HCT116 (cell line): ENCODE data around the gene EWSR1. TPM values are rescaled to one million over a fixed set of nuclear protein-coding genes. Genes with fewer than 3 reads are reported as not detected.

ENCODE experiments used
- ATAC-seq: fragments of 200-7000 bp; cut with Tn5 transposase; 2 replicates; pipeline ENCODE4 v1.9.1; 2020; ENCODE audit warnings: mild to moderate bottlenecking, moderate library complexity
- BruUV-seq: library from RNA; stranded (reverse); fragments of 400-500 nt; replicated peaks from 2 replicates; lab custom pipeline; 2021; lab: Mats Ljungman, UMichigan
- CTCF ChIA-PET: fragments of 300-600 bp; sonication (Branson Sonifier 250); formaldehyde crosslinking; loops from one replicate; lab custom pipeline; 2021; ENCODE audit warnings: antibody characterized with exemption; lab: Charles Lee
- POLR2A ChIA-PET: fragments of 300-600, 350-600 bp; sonication (Branson Sonifier 250); formaldehyde crosslinking; loops from one replicate; lab custom pipeline; 2021; ENCODE audit warnings: antibody characterized with exemption; lab: Charles Lee
- RAD21 ChIA-PET, 2 experiments: fragments of 300-600 bp; sonication (Branson Sonifier 250); formaldehyde crosslinking; loops; one replicate each; lab custom pipeline; 2023; ENCODE audit warnings: low total read pairs in 2 of 2; ENCODE audit not compliant: uncharacterized antibody in 2 of 2, unreplicated experiment in 2 of 2, low non-redundant PET in 1 of 2; lab: Charles Lee
- DNase-seq: peaks from one replicate; pipeline ENCODE4 v3.0.0-alpha.2; 2010; ENCODE audit warnings: low read depth, low spot score
- H2AFZ ChIP-seq: fragments of 200-600 bp; shearing (Covaris generic), sonication (generic); 2 replicates; pipeline ENCODE4 v1.6.1; 2017; ENCODE audit warnings: low read depth, mixed run types, mixed read lengths, antibody characterized with exemption, low read length; ENCODE audit not compliant: poor library complexity, severe bottlenecking
- H3K27ac ChIP-seq: 2 replicates; pipeline ENCODE4 v1.5.1; 2012; ENCODE audit warnings: low read depth, low read length
- H3K27me3 ChIP-seq: fragments of 200-600 bp; sonication (generic); 2 replicates; pipeline ENCODE4 v1.6.1; 2016; ENCODE audit warnings: mixed run types, low read length, mixed read lengths; ENCODE audit not compliant: insufficient read depth
- H3K36me3 ChIP-seq, 2 experiments: fragments of 200-500 bp in 1 of 2; fragments of 200-600 bp in 1 of 2; sonication (Bioruptor generic) in 1 of 2; sonication (generic) in 1 of 2; 2 replicates each; pipeline versions ENCODE4 v1.5.1 to v1.6.1; 2014 to 2016; ENCODE audit warnings: low read length in 2 of 2, inconsistent platforms in 1 of 2, mixed read lengths in 1 of 2, mixed run types in 1 of 2; ENCODE audit not compliant: insufficient read depth in 2 of 2, control insufficient read depth in 1 of 2
- H3K4me1 ChIP-seq, 2 experiments: fragments of 200-600 bp in 1 of 2; sonication (generic) in 1 of 2; 2 replicates each; pipeline versions ENCODE4 v1.5.1 to v1.6.1; 2012 to 2017; ENCODE audit warnings: low read length in 2 of 2, inconsistent platforms in 1 of 2, mild to moderate bottlenecking in 1 of 2, mixed read lengths in 1 of 2, mixed run types in 1 of 2, moderate library complexity in 1 of 2; ENCODE audit not compliant: insufficient read depth in 2 of 2, control insufficient read depth in 1 of 2
- H3K4me2 ChIP-seq: fragments of 200-600 bp; sonication (generic); 2 replicates; pipeline ENCODE4 v1.6.1; 2017; ENCODE audit warnings: mixed run types, low read length, mixed read lengths
- H3K4me3 ChIP-seq, 2 experiments: fragments of 200-600 bp in 1 of 2; sonication (generic) in 1 of 2; replicated peaks in 1 of 2; 2 replicates each; pipeline ENCODE4 v1.5.1; 2011 to 2016; ENCODE audit warnings: low read length in 2 of 2, control low read depth in 1 of 2, low read depth in 1 of 2, mild to moderate bottlenecking in 1 of 2, mixed read lengths in 1 of 2, mixed run types in 1 of 2
- H3K79me2 ChIP-seq: fragments of 200-600 bp; sonication (generic); 2 replicates; pipeline ENCODE4 v1.6.1; 2017; ENCODE audit warnings: mild to moderate bottlenecking, mixed run types, low read length, moderate library complexity, mixed read lengths; ENCODE audit not compliant: insufficient read depth
- H3K9ac ChIP-seq: fragments of 200-600 bp; sonication (generic); 2 replicates; pipeline ENCODE4 v1.6.1; 2016; ENCODE audit warnings: low read length, mixed read lengths
- H3K9me2 ChIP-seq: fragments of 200-600 bp; sonication (generic), shearing (Covaris generic); 2 replicates; pipeline ENCODE4 v1.6.1; 2017; ENCODE audit warnings: mixed run types, mild to moderate bottlenecking, moderate library complexity; ENCODE audit not compliant: insufficient read depth
- H3K9me3 ChIP-seq, 2 experiments: fragments of 200-500 bp in 1 of 2; fragments of 200-600 bp in 1 of 2; sonication (Bioruptor generic) in 1 of 2; sonication (generic) in 1 of 2; 2 replicates each; pipeline ENCODE4 v1.6.1; 2014 to 2017; ENCODE audit warnings: low read length in 2 of 2, mixed read lengths in 2 of 2, inconsistent platforms in 1 of 2, low read depth in 1 of 2, mild to moderate bottlenecking in 1 of 2, mixed run types in 1 of 2, moderate library complexity in 1 of 2; ENCODE audit not compliant: control insufficient read depth in 1 of 2, insufficient read depth in 1 of 2
- H4K20me1 ChIP-seq: fragments of 200-600 bp; sonication (generic), shearing (Covaris generic); 2 replicates; pipeline ENCODE4 v1.6.1; 2017; ENCODE audit warnings: mixed run types, mild to moderate bottlenecking, moderate library complexity; ENCODE audit not compliant: insufficient read depth
- CBX3 ChIP-seq: IDR thresholded peaks from 2 replicates; pipeline ENCODE4 v1.6.1; 2012; ENCODE audit warnings: low read depth
- EGR1 ChIP-seq: IDR thresholded peaks from 2 replicates; pipeline ENCODE4 v1.6.1; 2012; ENCODE audit warnings: low read depth
- EZH2 ChIP-seq: fragments of 200-600 bp; sonication (generic); IDR thresholded peaks from 2 replicates; pipeline ENCODE4 v1.6.1; 2017; ENCODE audit warnings: antibody characterized with exemption, mixed run types
- FOSL1 ChIP-seq: IDR thresholded peaks from 2 replicates; pipeline ENCODE4 v1.6.1; 2012; ENCODE audit warnings: low read depth
- POLR2A ChIP-seq: IDR thresholded peaks from 2 replicates; pipeline ENCODE4 v1.7.0; 2011; ENCODE audit warnings: borderline replicate concordance; ENCODE audit not compliant: insufficient read depth, insufficient read length; ENCODE audit errors: extremely low read depth
- SIN3A ChIP-seq: IDR thresholded peaks from 2 replicates; pipeline ENCODE4 v1.6.1; 2012; ENCODE audit warnings: low read depth
- YY1 ChIP-seq: IDR thresholded peaks from 2 replicates; pipeline ENCODE4 v1.6.1; 2011; ENCODE audit warnings: low read length, low read depth, moderate library complexity, mild to moderate bottlenecking; ENCODE audit not compliant: insufficient replicate concordance; ENCODE audit errors: extremely low read depth
- intact Hi-C: fragments of 100-400 bp; cut with micrococcal nuclease; formaldehyde crosslinking; loops from 2 replicates; pipeline ENCODE4 v1.10.0; 2022
- total RNA-seq: library from RNA; stranded (reverse); gene quantifications from one replicate; pipeline ENCODE4 v1.2.1, GENCODE V29; 2021; ENCODE audit not compliant: unreplicated experiment
- TF ChIP-seq, protein P1 (sequence below): IDR thresholded peaks from 2 replicates; pipeline ENCODE4 v1.6.1; 2012
- TF ChIP-seq, protein P2 (sequence below): IDR thresholded peaks from 2 replicates; pipeline ENCODE4 v1.6.1; 2011; ENCODE audit warnings: mild to moderate bottlenecking, low read length, moderate library complexity; ENCODE audit not compliant: insufficient replicate concordance; ENCODE audit errors: extremely low read depth

The EWSR1 gene
- total RNA-seq, 1 experiment from 2014 or later = 335 TPM

DNA sequence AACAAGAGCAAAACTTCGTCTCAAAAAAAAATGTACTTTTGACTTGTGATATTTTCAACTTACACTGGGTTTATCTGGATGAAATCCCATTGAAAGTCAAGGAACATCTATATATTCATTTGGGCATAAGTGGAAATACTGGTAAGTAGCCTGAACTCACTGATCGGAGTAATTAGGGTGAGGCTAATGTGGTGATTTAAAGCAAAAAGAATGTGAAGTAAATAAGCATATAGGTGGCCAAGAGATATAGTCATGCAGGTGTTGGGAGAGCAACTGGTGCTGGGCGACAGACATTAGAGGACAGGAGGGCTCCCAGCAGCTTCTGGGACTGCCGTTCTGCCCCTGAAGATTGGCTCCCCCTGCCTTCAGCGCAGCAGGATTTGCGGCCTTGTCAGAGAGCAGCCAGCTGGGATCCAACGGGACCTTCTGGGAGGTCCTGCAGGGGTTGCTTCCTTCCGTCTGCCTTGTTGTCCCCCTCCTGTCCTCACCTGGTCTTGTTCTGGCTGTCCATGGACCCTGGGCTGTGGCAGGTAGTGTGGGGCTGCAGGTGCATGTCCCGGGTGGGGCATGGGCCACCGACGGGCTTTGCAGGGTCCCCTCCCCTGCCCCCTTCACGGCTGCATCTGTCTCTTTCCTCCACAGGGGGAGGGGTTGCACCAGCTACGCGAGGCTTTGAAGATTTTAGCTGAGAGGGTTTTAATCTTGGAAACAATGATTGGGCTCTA is 14.3 kb upstream of the EWSR1 start:
- Histone ChIP-seq H3K79me2 (no peaks in the 10 kb centered on the region), H3K9me3 (no peaks in the 10 kb centered on the region), H3K9me2 (no peaks in the 10 kb centered on the region), H3K36me3 (no peaks in the 10 kb centered on the region), H3K9ac (no peak overlapping the region), H3K4me2 (no peak overlapping the region), H2AFZ (no peak overlapping the region), H3K27me3 (no peaks in the 10 kb centered on the region), H3K4me1 (no peaks in the 10 kb centered on the region; a peak in 1 of 4 replicates), H3K27ac (no peak overlapping the region), H3K4me3 (no peak overlapping the region), H4K20me1 (no peaks in the 10 kb centered on the region)
- ChIA-PET POLR2A (no interaction called here), RAD21 (no interaction called here), CTCF (interaction anchor here (1.4 kb wide), 1 partner anchor 8 kb away, joined by 3 read pairs; no protein-coding TSS in a partner anchor)
- no peak for TF ChIP-seq EGR1
- no peak for TF ChIP-seq CBX3
- TF ChIP-seq FOSL1 = no peak
- no peak for TF ChIP-seq YY1
- TF ChIP-seq, protein P1, sequence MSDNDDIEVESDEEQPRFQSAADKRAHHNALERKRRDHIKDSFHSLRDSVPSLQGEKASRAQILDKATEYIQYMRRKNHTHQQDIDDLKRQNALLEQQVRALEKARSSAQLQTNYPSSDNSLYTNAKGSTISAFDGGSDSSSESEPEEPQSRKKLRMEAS = no peak
- TF ChIP-seq, protein P2, sequence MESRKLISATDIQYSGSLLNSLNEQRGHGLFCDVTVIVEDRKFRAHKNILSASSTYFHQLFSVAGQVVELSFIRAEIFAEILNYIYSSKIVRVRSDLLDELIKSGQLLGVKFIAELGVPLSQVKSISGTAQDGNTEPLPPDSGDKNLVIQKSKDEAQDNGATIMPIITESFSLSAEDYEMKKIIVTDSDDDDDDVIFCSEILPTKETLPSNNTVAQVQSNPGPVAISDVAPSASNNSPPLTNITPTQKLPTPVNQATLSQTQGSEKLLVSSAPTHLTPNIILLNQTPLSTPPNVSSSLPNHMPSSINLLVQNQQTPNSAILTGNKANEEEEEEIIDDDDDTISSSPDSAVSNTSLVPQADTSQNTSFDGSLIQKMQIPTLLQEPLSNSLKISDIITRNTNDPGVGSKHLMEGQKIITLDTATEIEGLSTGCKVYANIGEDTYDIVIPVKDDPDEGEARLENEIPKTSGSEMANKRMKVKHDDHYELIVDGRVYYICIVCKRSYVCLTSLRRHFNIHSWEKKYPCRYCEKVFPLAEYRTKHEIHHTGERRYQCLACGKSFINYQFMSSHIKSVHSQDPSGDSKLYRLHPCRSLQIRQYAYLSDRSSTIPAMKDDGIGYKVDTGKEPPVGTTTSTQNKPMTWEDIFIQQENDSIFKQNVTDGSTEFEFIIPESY = no peak
- TF ChIP-seq SIN3A = no peak
- TF ChIP-seq EZH2 = no peak
- no peak for TF ChIP-seq POLR2A
- BruUV-seq = no TSS peak
- no peak for ATAC-seq
- no peak for DNase-seq
- intact Hi-C loops = no loop called here
